Brain microvascular endothelial cell (primary cell): ENCODE measurements around the gene PLD5.

ENCODE experiments used
- DNase-seq: peaks from one replicate; pipeline ENCODE4 v3.0.0-alpha.2; 2020
- H3K27ac ChIP-seq: fragments of 250-450 bp; sonication (Bioruptor Pico); 2 replicates; pipeline ENCODE4 v1.5.1; 2020; ENCODE audit warnings: mild to moderate bottlenecking, moderate library complexity
- H3K27me3 ChIP-seq: fragments of 250-450 bp; sonication (Bioruptor Pico); replicated peaks from 2 replicates; pipeline ENCODE4 v1.5.1; 2020; ENCODE audit warnings: mild to moderate bottlenecking
- H3K36me3 ChIP-seq: fragments of 250-450 bp; sonication (Bioruptor Pico); replicated peaks from 2 replicates; pipeline ENCODE4 v1.5.1; 2020; ENCODE audit warnings: mild to moderate bottlenecking
- H3K4me3 ChIP-seq: 2 replicates; pipeline ENCODE4 v1.5.1; 2011; ENCODE audit warnings: low read depth, mild to moderate bottlenecking, control low read depth, low read length, moderate library complexity
- in situ Hi-C: cut with HindIII; loops from 2 replicates; pipeline ENCODE4 v1.10.0; 2017; ENCODE audit warnings: low sequenced_read_pairs, low pct_ligation_motif_present
- TF ChIP-seq, protein P1 (sequence below): IDR thresholded peaks from 2 replicates; pipeline ENCODE4 v1.5.1; 2011; ENCODE audit warnings: low read depth, mild to moderate bottlenecking, moderate library complexity, low read length, control low read depth, inconsistent platforms; ENCODE audit errors: missing control alignments

The PLD5 gene

DNA sequence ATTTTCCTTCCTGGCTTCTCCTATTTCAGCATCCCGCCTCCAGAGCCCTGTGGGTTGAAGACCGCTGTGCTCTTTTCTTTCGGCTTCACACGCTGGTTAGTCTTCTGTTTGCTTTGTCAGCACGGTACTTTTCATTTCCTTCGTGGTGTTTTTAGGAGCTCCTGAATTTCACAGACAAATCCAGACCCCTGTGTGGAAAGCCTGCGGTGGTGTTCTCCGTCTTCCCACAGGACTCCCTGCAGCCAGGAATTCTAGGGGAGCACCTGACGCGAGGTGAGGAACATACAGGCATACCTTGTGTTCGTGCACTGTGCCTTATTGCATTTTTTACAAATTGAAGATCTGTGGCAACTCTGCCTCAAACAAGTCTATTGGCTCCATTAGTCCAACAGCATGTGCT lies 315.4 kb downstream of the PLD5 start:
- TF ChIP-seq, protein P1, sequence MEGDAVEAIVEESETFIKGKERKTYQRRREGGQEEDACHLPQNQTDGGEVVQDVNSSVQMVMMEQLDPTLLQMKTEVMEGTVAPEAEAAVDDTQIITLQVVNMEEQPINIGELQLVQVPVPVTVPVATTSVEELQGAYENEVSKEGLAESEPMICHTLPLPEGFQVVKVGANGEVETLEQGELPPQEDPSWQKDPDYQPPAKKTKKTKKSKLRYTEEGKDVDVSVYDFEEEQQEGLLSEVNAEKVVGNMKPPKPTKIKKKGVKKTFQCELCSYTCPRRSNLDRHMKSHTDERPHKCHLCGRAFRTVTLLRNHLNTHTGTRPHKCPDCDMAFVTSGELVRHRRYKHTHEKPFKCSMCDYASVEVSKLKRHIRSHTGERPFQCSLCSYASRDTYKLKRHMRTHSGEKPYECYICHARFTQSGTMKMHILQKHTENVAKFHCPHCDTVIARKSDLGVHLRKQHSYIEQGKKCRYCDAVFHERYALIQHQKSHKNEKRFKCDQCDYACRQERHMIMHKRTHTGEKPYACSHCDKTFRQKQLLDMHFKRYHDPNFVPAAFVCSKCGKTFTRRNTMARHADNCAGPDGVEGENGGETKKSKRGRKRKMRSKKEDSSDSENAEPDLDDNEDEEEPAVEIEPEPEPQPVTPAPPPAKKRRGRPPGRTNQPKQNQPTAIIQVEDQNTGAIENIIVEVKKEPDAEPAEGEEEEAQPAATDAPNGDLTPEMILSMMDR = no peak
- no peak for DNase-seq
- Histone ChIP-seq H3K4me3 (no peak overlapping the region), H3K36me3 (no peaks in the 10 kb centered on the region), H3K27me3 (no peaks in the 10 kb centered on the region), H3K27ac (no peak overlapping the region)
- in situ Hi-C loops = no loop called here

DNA sequence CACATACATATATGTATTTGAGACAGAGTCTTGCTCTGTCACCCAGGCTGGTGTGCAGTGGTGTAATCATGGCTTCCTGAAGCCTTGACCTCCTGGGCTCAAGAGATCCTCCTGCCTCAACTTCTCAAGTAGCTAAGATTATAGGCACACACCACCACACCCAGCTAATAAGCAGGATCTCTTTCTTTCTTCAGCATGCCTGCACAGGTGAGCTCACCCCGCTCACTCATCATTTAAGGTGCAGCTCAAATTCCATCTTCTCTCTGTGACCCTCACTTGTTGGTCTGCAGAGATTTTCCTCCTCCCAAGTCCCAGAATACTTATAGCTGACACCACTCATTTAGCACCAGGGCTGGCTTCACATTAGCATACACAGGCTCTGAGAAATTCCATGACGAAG lies 316.5 kb downstream of the PLD5 start:
- Histone ChIP-seq H3K36me3 (no peaks in the 10 kb centered on the region), H3K27ac (no peak overlapping the region), H3K27me3 (no peaks in the 10 kb centered on the region), H3K4me3 (no peak overlapping the region)
- TF ChIP-seq, protein P1 = no peak
- DNase-seq = no peak
- in situ Hi-C loops = no loop called here

DNA sequence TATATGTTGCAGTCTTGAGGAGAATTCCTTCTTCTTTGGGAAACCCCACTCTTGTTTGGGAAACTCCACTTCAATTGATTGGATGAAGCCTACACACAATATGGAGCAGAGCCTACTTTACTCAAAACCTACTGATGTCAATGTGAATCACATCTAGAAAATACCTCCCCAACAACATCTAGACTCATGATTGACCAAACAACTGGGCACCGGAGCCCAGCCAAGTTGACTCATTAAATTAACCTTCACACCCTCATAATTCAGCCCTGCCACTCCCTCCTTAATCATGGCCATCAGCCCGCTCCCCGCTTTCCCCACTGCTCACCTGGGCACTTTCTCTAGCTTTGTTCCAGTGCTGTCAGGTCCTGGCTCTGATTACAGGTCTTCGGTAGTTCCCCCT lies 317.5 kb downstream of the PLD5 start:
- no peak overlapping the region for H3K4me3 ChIP-seq
- TF ChIP-seq, protein P1 = no peak
- in situ Hi-C loops = no loop called here
- H3K36me3 ChIP-seq = no peaks in the 10 kb centered on the region
- no peaks in the 10 kb centered on the region for H3K27me3 ChIP-seq
- H3K27ac ChIP-seq = no peak overlapping the region
- no peak for DNase-seq

- H3K4me3 ChIP-seq = no peak overlapping the region
- TF ChIP-seq, protein P1 = no peak
- H3K27me3 ChIP-seq = no peaks in the 10 kb centered on the region
- H3K27ac ChIP-seq = no peak overlapping the region
- DNase-seq = no peak
- in situ Hi-C loops = no loop called here
- H3K36me3 ChIP-seq = no peaks in the 10 kb centered on the region
These were observed 318.6 kb downstream of the PLD5 start for GRCh38 chr1:242205622-242206489.

GRCh38 chr1:242203262-242203661 lies 321.2 kb downstream of the PLD5 start:
- Histone ChIP-seq H3K27ac (no peak overlapping the region), H3K27me3 (no peaks in the 10 kb centered on the region), H3K36me3 (no peaks in the 10 kb centered on the region), H3K4me3 (no peak overlapping the region)
- DNase-seq = no peak
- in situ Hi-C loops = no loop called here
- TF ChIP-seq, protein P1 = no peak

GRCh38 chr1:242201090-242201489 lies 323.4 kb downstream of the PLD5 start:
- no peak overlapping the region for H3K27ac ChIP-seq
- in situ Hi-C loops = no loop called here
- TF ChIP-seq, protein P1 = no peak
- no peaks in the 10 kb centered on the region for H3K36me3 ChIP-seq
- no peak overlapping the region for H3K4me3 ChIP-seq
- no peak for DNase-seq
- no peaks in the 10 kb centered on the region for H3K27me3 ChIP-seq
